ENCODE results near the gene FBXW4.

GRCh38 chr10:101646364-101646763 is 48.6 kb downstream of the FBXW4 start:
- TF ChIP-seq CTCF (IDR thresholded peaks at IDR 0.05; ENCODE audit: insufficient read depth, low read depth, low read length) (no peak), EZH2 (IDR thresholded peaks at IDR 0.05; ENCODE audit: insufficient read depth, low read length) (no peak)

Data from astrocyte (in vitro differentiated cells and primary cell).